Measurements from ENCODE around the gene MGRN1. TPM values are rescaled to one million over a fixed set of nuclear protein-coding genes. Genes with fewer than 3 reads are reported as not detected.

MGRN1 gene
- total RNA-seq, 3 donors from 2014 or later = 72.3 to 80.2 (median 77.0) TPM

- DNase-seq = no peak
- intact Hi-C loops (cut with DNase I, micrococcal nuclease) = no loop called here
- TF ChIP-seq CTCF (IDR thresholded peaks at IDR 0.05) = no peak
- ATAC-seq = no peak
- H3K36me3 ChIP-seq (ENCODE audit: low read depth) = no peaks in the 10 kb centered on the region
- no peak overlapping the region for H3K4me3 ChIP-seq
- no peaks in the 10 kb centered on the region for H3K4me1 ChIP-seq (ENCODE audit: low read depth)
- no peaks in the 10 kb centered on the region for H3K9me3 ChIP-seq
Measured at GRCh38 chr16:4583906-4584305, 40.7 kb upstream of the MGRN1 start.

- ATAC-seq (no peak), DNase-seq (no peak)
- intact Hi-C loops (cut with DNase I, micrococcal nuclease) = no loop called here
- H3K36me3 ChIP-seq (ENCODE audit: low read depth) = no peaks in the 10 kb centered on the region
- TF ChIP-seq CTCF (IDR thresholded peaks at IDR 0.05) = no peak
- H3K9me3 ChIP-seq = no peaks in the 10 kb centered on the region
- no peaks in the 10 kb centered on the region for H3K4me1 ChIP-seq (ENCODE audit: low read depth)
- no peak overlapping the region for H3K4me3 ChIP-seq
Measured at GRCh38 chr16:4586291-4586690, 38.3 kb upstream of the MGRN1 start.

DNA sequence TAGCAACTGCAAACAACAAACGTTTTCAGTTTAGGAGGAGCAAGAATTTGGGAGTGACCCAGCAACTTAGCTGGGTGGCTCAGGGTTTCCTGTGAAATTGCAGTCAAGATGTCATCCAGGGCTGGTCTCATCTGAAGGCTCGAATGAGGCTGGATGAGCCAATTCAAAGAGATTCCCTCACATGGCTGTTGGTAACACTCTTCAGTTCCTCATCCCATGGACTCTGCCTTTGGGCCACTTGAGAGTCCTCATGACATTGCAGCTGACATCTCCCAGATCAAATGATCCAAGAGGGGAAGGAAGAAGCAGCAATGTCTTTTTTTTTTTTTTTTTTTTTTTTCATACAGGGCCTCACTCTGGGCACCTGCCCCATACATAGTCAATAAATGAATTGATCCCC lies 36.2 kb upstream of the MGRN1 start:
- H3K9me3 ChIP-seq = no peaks in the 10 kb centered on the region
- no peak overlapping the region for H3K4me3 ChIP-seq
- no peak for TF ChIP-seq CTCF (IDR thresholded peaks at IDR 0.05)
- H3K36me3 ChIP-seq (ENCODE audit: low read depth) = no peaks in the 10 kb centered on the region
- ATAC-seq = no peak
- DNase-seq = no peak
- no peaks in the 10 kb centered on the region for H3K4me1 ChIP-seq (ENCODE audit: low read depth)
- intact Hi-C loops (cut with DNase I, micrococcal nuclease) = no loop called here

GRCh38 chr16:4588961-4589360 lies 35.7 kb upstream of the MGRN1 start:
- Histone ChIP-seq H3K36me3 (ENCODE audit: low read depth) (no peaks in the 10 kb centered on the region), H3K4me1 (ENCODE audit: low read depth) (no peaks in the 10 kb centered on the region), H3K9me3 (no peaks in the 10 kb centered on the region), H3K4me3 (no peak overlapping the region)
- TF ChIP-seq CTCF (IDR thresholded peaks at IDR 0.05) = no peak
- intact Hi-C loops (cut with DNase I, micrococcal nuclease) = no loop called here
- ATAC-seq (no peak), DNase-seq (no peak)

DNA sequence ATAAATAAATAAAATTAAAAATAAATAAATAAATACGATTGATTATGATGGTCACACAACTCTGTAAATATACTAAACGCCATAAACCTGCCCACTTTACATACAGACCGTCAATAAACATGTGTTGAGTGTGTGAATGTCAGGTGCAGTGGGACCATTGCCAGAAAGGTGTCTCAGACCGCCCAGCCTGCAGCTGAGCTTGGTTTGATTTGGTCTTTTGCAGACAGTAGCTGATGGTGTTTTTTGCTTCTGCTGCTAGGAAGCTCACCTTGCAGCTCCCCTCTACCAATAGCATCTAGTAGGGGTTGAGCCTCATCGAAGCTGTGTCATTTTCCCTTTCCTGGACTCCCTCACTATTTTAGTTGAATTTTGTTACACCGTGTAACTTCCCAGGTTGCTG lies 33.4 kb upstream of the MGRN1 start:
- Histone ChIP-seq H3K36me3 (ENCODE audit: low read depth) (no peaks in the 10 kb centered on the region), H3K4me3 (no peak overlapping the region), H3K4me1 (ENCODE audit: low read depth) (no peaks in the 10 kb centered on the region), H3K9me3 (no peaks in the 10 kb centered on the region)
- TF ChIP-seq CTCF (IDR thresholded peaks at IDR 0.05) = no peak
- intact Hi-C loops (cut with DNase I, micrococcal nuclease) = no loop called here
- ATAC-seq = peak; percentile 25
- DNase-seq = no peak
